H9 (cell line): ENCODE results near the gene HBD. TPM values are rescaled to one million over a fixed set of nuclear protein-coding genes. Genes with fewer than 3 reads are reported as not detected.
"Not testable (repeated sequence)": the region's sequence is repeated elsewhere in the genome, so short reads cannot be mapped to it uniquely, and the experiment has no call there.

Experiments used
- DNase-seq: peaks from one replicate; pipeline ENCODE4 v3.0.0-alpha.2; 2017
- H2AFZ ChIP-seq: one replicate; pipeline ENCODE4 v1.6.1; 2013; ENCODE audit warnings: mild to moderate bottlenecking, low read length, control low read depth, moderate library complexity
- H2AK5ac ChIP-seq: 2 replicates; pipeline ENCODE4 v1.6.1; 2013; ENCODE audit warnings: low read length, control low read depth, mixed read lengths; ENCODE audit not compliant: insufficient read length
- H2BK120ac ChIP-seq: one replicate; pipeline ENCODE4 v1.6.1; 2013; ENCODE audit warnings: low read depth, mild to moderate bottlenecking, low read length, control low read depth, inconsistent platforms; ENCODE audit not compliant: poor library complexity, severe bottlenecking
- H2BK12ac ChIP-seq: 2 replicates; pipeline ENCODE4 v1.6.1; 2013; ENCODE audit warnings: low read length, control low read depth, mixed read lengths, low read depth; ENCODE audit not compliant: insufficient read length
- H2BK15ac ChIP-seq: 2 replicates; pipeline ENCODE4 v1.6.1; 2013; ENCODE audit warnings: low read depth, low read length, control low read depth
- H2BK20ac ChIP-seq: one replicate; pipeline ENCODE4 v1.6.1; 2013; ENCODE audit warnings: low read depth, mild to moderate bottlenecking, low read length, control low read depth, inconsistent platforms; ENCODE audit not compliant: poor library complexity, severe bottlenecking
- H2BK5ac ChIP-seq: 2 replicates; pipeline ENCODE4 v1.6.1; 2013; ENCODE audit warnings: low read length, control low read depth, mixed read lengths; ENCODE audit not compliant: insufficient read length
- H3K14ac ChIP-seq: 2 replicates; pipeline ENCODE4 v1.6.1; 2013; ENCODE audit warnings: low read length, control low read depth; ENCODE audit not compliant: insufficient read depth
- H3K18ac ChIP-seq: 2 replicates; pipeline ENCODE4 v1.6.1; 2013; ENCODE audit warnings: low read depth, mild to moderate bottlenecking, mixed read lengths, low read length, control low read depth; ENCODE audit not compliant: insufficient read length
- H3K23ac ChIP-seq: 2 replicates; pipeline ENCODE4 v1.6.1; 2013; ENCODE audit warnings: low read length, control low read depth, mixed read lengths, low read depth; ENCODE audit not compliant: insufficient read length
- H3K23me2 ChIP-seq: 2 replicates; pipeline ENCODE4 v1.6.1; 2013; ENCODE audit warnings: low read depth, mild to moderate bottlenecking, mixed read lengths, low read length, control low read depth; ENCODE audit not compliant: insufficient read length, poor library complexity, severe bottlenecking
- H3K27ac ChIP-seq: 2 replicates; pipeline ENCODE4 v1.5.1; 2013; ENCODE audit warnings: low read length, control low read depth, mixed read lengths, low read depth; ENCODE audit not compliant: insufficient read length
- H3K27me3 ChIP-seq: 2 replicates; pipeline ENCODE4 v1.6.1; 2013; ENCODE audit warnings: low read length, control low read depth, inconsistent platforms; ENCODE audit not compliant: insufficient read depth
- H3K4ac ChIP-seq: 2 replicates; pipeline ENCODE4 v1.6.1; 2013; ENCODE audit warnings: low read depth, mild to moderate bottlenecking, control low read depth, inconsistent platforms, low read length, moderate library complexity
- H3K4me1 ChIP-seq: 2 replicates; pipeline ENCODE4 v1.6.1; 2013; ENCODE audit warnings: low read length, control low read depth, inconsistent platforms; ENCODE audit not compliant: insufficient read depth
- H3K4me2 ChIP-seq: 2 replicates; pipeline ENCODE4 v1.6.1; 2013; ENCODE audit warnings: low read length, control low read depth, mixed read lengths; ENCODE audit not compliant: insufficient read length, insufficient read depth
- H3K56ac ChIP-seq: 2 replicates; pipeline ENCODE4 v1.6.1; 2013; ENCODE audit warnings: low read depth, mild to moderate bottlenecking, mixed read lengths, low read length, control low read depth; ENCODE audit not compliant: insufficient read length
- H3K79me1 ChIP-seq: 2 replicates; pipeline ENCODE4 v1.6.1; 2013; ENCODE audit warnings: low read depth, mild to moderate bottlenecking, moderate library complexity, low read length, control low read depth, inconsistent platforms; ENCODE audit not compliant: insufficient read depth, poor library complexity, severe bottlenecking
- H3K79me2 ChIP-seq: 2 replicates; pipeline ENCODE4 v1.6.1; 2013; ENCODE audit warnings: low read length, control low read depth, inconsistent platforms; ENCODE audit not compliant: insufficient read depth
- H3K9ac ChIP-seq: 2 replicates; pipeline ENCODE4 v1.6.1; 2013; ENCODE audit warnings: low read length, control low read depth, mixed read lengths; ENCODE audit not compliant: insufficient read length; ENCODE audit errors: extremely low read depth
- H3K9me3 ChIP-seq: one replicate; pipeline ENCODE4 v1.6.1; 2013; ENCODE audit warnings: low read depth, low read length, inconsistent platforms; ENCODE audit not compliant: control insufficient read depth
- H3T11ph ChIP-seq: one replicate; pipeline ENCODE4 v1.6.1; 2013; ENCODE audit warnings: mild to moderate bottlenecking, low read length, control low read depth, inconsistent platforms
- H4K20me1 ChIP-seq: one replicate; pipeline ENCODE4 v1.6.1; 2013; ENCODE audit not compliant: control insufficient read depth, insufficient read length, insufficient read depth
- H4K5ac ChIP-seq: 2 replicates; pipeline ENCODE4 v1.6.1; 2013; ENCODE audit warnings: low read depth, mild to moderate bottlenecking, mixed read lengths, low read length, control low read depth; ENCODE audit not compliant: insufficient read length
- H4K8ac ChIP-seq: replicated peaks from 2 replicates; pipeline ENCODE4 v1.6.1; 2013; ENCODE audit warnings: low read length, control low read depth, mixed read lengths, low read depth; ENCODE audit not compliant: insufficient read length
- H4K91ac ChIP-seq: 2 replicates; pipeline ENCODE4 v1.6.1; 2013; ENCODE audit warnings: low read depth, mild to moderate bottlenecking, moderate library complexity, mixed read lengths, low read length, control low read depth; ENCODE audit not compliant: insufficient read length
- H3K27ac Mint-ChIP-seq, 3 experiments: 2 replicates in 2 of 3; 3 replicates in 1 of 3; pipeline ENCODE4 v1.8.0; 2020 to 2021; ENCODE audit warnings: mixed read lengths in 3 of 3, mild to moderate bottlenecking in 1 of 3, moderate library complexity in 1 of 3
- H3K27me3 Mint-ChIP-seq: 2 replicates; pipeline ENCODE4 v1.8.0; 2021; ENCODE audit warnings: low read depth, mild to moderate bottlenecking, moderate library complexity, mixed read lengths
- H3K36me3 Mint-ChIP-seq, 3 experiments: 2 replicates in 2 of 3; 3 replicates in 1 of 3; pipeline ENCODE4 v1.8.0; 2020 to 2021; ENCODE audit warnings: low read depth in 3 of 3, mixed read lengths in 3 of 3; ENCODE audit not compliant: insufficient read depth in 1 of 3
- H3K4me1 Mint-ChIP-seq, 2 experiments: 2 replicates each; pipeline ENCODE4 v1.8.0; 2020; ENCODE audit warnings: mixed read lengths in 2 of 2
- H3K4me3 Mint-ChIP-seq, 2 experiments: 2 replicates in 1 of 2; 3 replicates in 1 of 2; pipeline ENCODE4 v1.8.0; 2020 to 2021; ENCODE audit warnings: mild to moderate bottlenecking in 2 of 2, mixed read lengths in 2 of 2, moderate library complexity in 1 of 2
- H3K9me3 Mint-ChIP-seq, 2 experiments: 2 replicates in 1 of 2; 3 replicates in 1 of 2; pipeline ENCODE4 v1.8.0; 2020; ENCODE audit warnings: mild to moderate bottlenecking in 2 of 2, mixed read lengths in 2 of 2, moderate library complexity in 1 of 2
- WGBS: extraction: QIAGEN DNeasy Blood & Tissue Kit; methylation state at CpG from one replicate; pipeline ENCODE4 v1.1.7; 2013; ENCODE audit warnings: missing lambda C conversion rate, low lambda C conversion rate, mixed read lengths; ENCODE audit not compliant: insufficient read length; ENCODE audit errors: extremely low coverage; 5-methylcytosine and 5-hydroxymethylcytosine counted together
- total RNA-seq: library from RNA; stranded (reverse); gene quantifications from 2 replicates; pipeline ENCODE4 v1.2.1, GENCODE V29; 2021

Gene HBD
- total RNA-seq, 1 experiment from 2014 or later: not detected

DNA sequence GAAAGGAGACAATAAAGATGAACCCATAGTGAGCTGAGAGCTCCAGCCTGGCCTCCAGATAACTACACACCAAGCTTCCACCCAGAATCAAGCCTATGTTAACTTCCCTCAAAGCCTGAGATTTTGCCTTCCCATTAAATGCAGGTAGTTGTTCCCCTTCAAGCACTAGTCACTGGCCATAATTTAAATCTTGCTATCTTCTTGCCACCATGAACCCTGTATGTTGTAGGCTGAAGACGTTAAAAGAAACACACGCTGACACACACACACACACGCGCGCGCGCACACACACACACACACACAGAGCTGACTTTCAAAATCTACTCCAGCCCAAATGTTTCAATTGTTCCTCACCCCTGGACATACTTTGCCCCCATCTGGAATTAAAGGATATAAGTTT is 14.2 kb upstream of the HBD start:
- not testable (repeated sequence) for H3K4me1 ChIP-seq, H2BK5ac ChIP-seq, H3K56ac ChIP-seq, H4K8ac ChIP-seq, H2AFZ ChIP-seq, H3K79me1 ChIP-seq, H2BK120ac ChIP-seq, DNase-seq, H3K23me2 ChIP-seq, H3K9ac ChIP-seq, H3K27me3 ChIP-seq, H4K5ac ChIP-seq, H3K23ac ChIP-seq, H3K27ac ChIP-seq, H3K79me2 ChIP-seq, H3T11ph ChIP-seq, H2BK20ac ChIP-seq, H3K18ac ChIP-seq, H4K20me1 ChIP-seq, H3K4me3 Mint-ChIP-seq, H2BK12ac ChIP-seq, H3K9me3 Mint-ChIP-seq, H4K91ac ChIP-seq, H3K14ac ChIP-seq, H3K4ac ChIP-seq, H3K4me1 Mint-ChIP-seq, H3K9me3 ChIP-seq, H3K4me2 ChIP-seq, H2BK15ac ChIP-seq, H3K36me3 Mint-ChIP-seq, H2AK5ac ChIP-seq
- no CpG with 5 or more reads among the region's 7 CpGs for WGBS
- H3K27ac Mint-ChIP-seq: peak overlapping the region in 1 of 3 experiments; percentile 19; a peak in 1 of 7 replicates
- H3K27me3 Mint-ChIP-seq: peaks cover 14% of the 10 kb centered on the region; the same call in 1 of the 2 replicates
